HG03571 (cell line): ENCODE results near the gene ASB7.

Experiments
- ATAC-seq: cut with Tn5 transposase; IDR thresholded peaks from one replicate; pipeline ENCODE4 v1.9.1; 2021; ENCODE audit not compliant: unreplicated experiment

The ASB7 gene

GRCh38 chr15:100596792-100597191 is 5.6 kb upstream of the ASB7 start:
- peak; percentile 70 for ATAC-seq

- ATAC-seq: no peak
These were observed 4.5 kb upstream of the ASB7 start for GRCh38 chr15:100597862-100598261.

GRCh38 chr15:100598655-100599054 is 3.7 kb upstream of the ASB7 start:
- ATAC-seq: no peak

- no peak for ATAC-seq
These were observed 1.2 kb upstream of the ASB7 start for GRCh38 chr15:100601163-100601562.

- ATAC-seq: peak; percentile 9
These were observed 749 bp upstream of the ASB7 start for GRCh38 chr15:100601617-100602063.

GRCh38 chr15:100602823-100603393 is 519 bp downstream of the ASB7 start:
- ATAC-seq: peak; percentile 41

GRCh38 chr15:100612539-100612938 is 10.2 kb downstream of the ASB7 start:
- ATAC-seq: no peak

- no peak for ATAC-seq
These were observed 10.8 kb downstream of the ASB7 start for GRCh38 chr15:100613208-100613607.

GRCh38 chr15:100614336-100614735 is 11.9 kb downstream of the ASB7 start:
- ATAC-seq: no peak

- ATAC-seq: no peak
These were observed 12.5 kb downstream of the ASB7 start for GRCh38 chr15:100614918-100615317.

GRCh38 chr15:100615801-100616200 is 13.4 kb downstream of the ASB7 start:
- ATAC-seq: no peak

GRCh38 chr15:100616700-100617099 is 14.3 kb downstream of the ASB7 start:
- ATAC-seq: no peak

- no peak for ATAC-seq
These were observed 20.9 kb downstream of the ASB7 start for GRCh38 chr15:100623301-100623700.

- no peak for ATAC-seq
These were observed 25.5 kb downstream of the ASB7 start for GRCh38 chr15:100627789-100628395.

GRCh38 chr15:100628746-100629145 is 26.4 kb downstream of the ASB7 start:
- no peak for ATAC-seq

- no peak for ATAC-seq
These were observed 29.4 kb downstream of the ASB7 start for GRCh38 chr15:100631831-100632230.

GRCh38 chr15:100633763-100634075 is 31.3 kb downstream of the ASB7 start:
- ATAC-seq: no peak

GRCh38 chr15:100635406-100636071 is 33.1 kb downstream of the ASB7 start:
- no peak for ATAC-seq

- no peak for ATAC-seq
These were observed 35.9 kb downstream of the ASB7 start for GRCh38 chr15:100638177-100638730.

GRCh38 chr15:100642213-100642949 is 40.0 kb downstream of the ASB7 start:
- no peak for ATAC-seq

- no peak for ATAC-seq
These were observed 40.6 kb downstream of the ASB7 start for GRCh38 chr15:100642950-100643338.

GRCh38 chr15:100645671-100646070 is 43.3 kb downstream of the ASB7 start:
- no peak for ATAC-seq
